Trophoblast cell (in vitro differentiated cells and primary cell): ENCODE data around the gene CCDC28B.

Experiments
- DNase-seq, 2 donors: peaks; one replicate each; pipeline ENCODE4 v3.0.0-alpha.2; 2016
- H2AFZ ChIP-seq: 2 replicates; pipeline ENCODE4 v1.6.1; 2013; ENCODE audit warnings: low read length, moderate library complexity, mild to moderate bottlenecking; ENCODE audit not compliant: insufficient read depth, poor library complexity
- H2AK5ac ChIP-seq: 2 replicates; pipeline ENCODE4 v1.6.1; 2013; ENCODE audit warnings: mild to moderate bottlenecking, low read length
- H2BK120ac ChIP-seq: 2 replicates; pipeline ENCODE4 v1.6.1; 2013; ENCODE audit warnings: low read length, mild to moderate bottlenecking, moderate library complexity; ENCODE audit not compliant: insufficient read depth, poor library complexity
- H2BK12ac ChIP-seq: 2 replicates; pipeline ENCODE4 v1.6.1; 2013; ENCODE audit warnings: mild to moderate bottlenecking, low read length, moderate library complexity
- H2BK5ac ChIP-seq: 2 replicates; pipeline ENCODE4 v1.6.1; 2013; ENCODE audit warnings: low read length, low read depth, moderate library complexity, mild to moderate bottlenecking; ENCODE audit not compliant: poor library complexity
- H3K14ac ChIP-seq: 2 replicates; pipeline ENCODE4 v1.6.1; 2013; ENCODE audit warnings: mild to moderate bottlenecking, low read length
- H3K18ac ChIP-seq: 2 replicates; pipeline ENCODE4 v1.6.1; 2013; ENCODE audit warnings: mild to moderate bottlenecking, low read length
- H3K23ac ChIP-seq: 2 replicates; pipeline ENCODE4 v1.6.1; 2013; ENCODE audit warnings: low read length
- H3K27ac ChIP-seq: 2 replicates; pipeline ENCODE4 v1.5.1; 2013; ENCODE audit warnings: low read depth, mild to moderate bottlenecking, inconsistent platforms, low read length, moderate library complexity
- H3K27me3 ChIP-seq: 2 replicates; pipeline ENCODE4 v1.6.1; 2013; ENCODE audit warnings: inconsistent platforms, mild to moderate bottlenecking, low read length, moderate library complexity; ENCODE audit not compliant: insufficient read depth
- H3K36me3 ChIP-seq, 2 experiments: 1 replicate in 1 of 2; 2 replicates in 1 of 2; pipeline ENCODE4 v1.6.1; 2013; ENCODE audit warnings: low read length in 2 of 2, mild to moderate bottlenecking in 2 of 2, moderate library complexity in 1 of 2; ENCODE audit not compliant: insufficient read depth in 2 of 2, control insufficient read depth in 1 of 2
- H3K4ac ChIP-seq: 2 replicates; pipeline ENCODE4 v1.6.1; 2013; ENCODE audit warnings: low read depth, mild to moderate bottlenecking, low read length, moderate library complexity
- H3K4me1 ChIP-seq, 2 experiments: 1 replicate in 1 of 2; 2 replicates in 1 of 2; pipeline ENCODE4 v1.6.1; 2013; ENCODE audit warnings: low read length in 2 of 2, mild to moderate bottlenecking in 2 of 2, moderate library complexity in 1 of 2; ENCODE audit not compliant: insufficient read depth in 2 of 2, control insufficient read depth in 1 of 2
- H3K4me2 ChIP-seq: 2 replicates; pipeline ENCODE4 v1.6.1; 2013; ENCODE audit warnings: inconsistent platforms, mild to moderate bottlenecking, low read length, moderate library complexity
- H3K4me3 ChIP-seq: 2 replicates; pipeline ENCODE4 v1.5.1; 2013; ENCODE audit warnings: mild to moderate bottlenecking, low read depth, low read length, inconsistent platforms
- H3K79me1 ChIP-seq: one replicate; pipeline ENCODE4 v1.6.1; 2013; ENCODE audit warnings: low read length
- H3K79me2 ChIP-seq: 2 replicates; pipeline ENCODE4 v1.6.1; 2013; ENCODE audit warnings: low read length, mild to moderate bottlenecking; ENCODE audit not compliant: control insufficient read depth, insufficient read depth, poor library complexity
- H3K9ac ChIP-seq: 2 replicates; pipeline ENCODE4 v1.6.1; 2013; ENCODE audit warnings: mild to moderate bottlenecking, low read length
- H3K9me3 ChIP-seq: 2 replicates; pipeline ENCODE4 v1.6.1; 2013; ENCODE audit warnings: low read depth, mild to moderate bottlenecking, control low read depth, inconsistent platforms, low read length; ENCODE audit not compliant: insufficient read depth
- H4K12ac ChIP-seq: 2 replicates; pipeline ENCODE4 v1.6.1; 2013; ENCODE audit warnings: low read depth, mild to moderate bottlenecking, low read length, moderate library complexity
- H4K8ac ChIP-seq: 2 replicates; pipeline ENCODE4 v1.6.1; 2013; ENCODE audit warnings: low read depth, mild to moderate bottlenecking, low read length, moderate library complexity
- H4K91ac ChIP-seq: one replicate; pipeline ENCODE4 v1.6.1; 2013; ENCODE audit warnings: low read depth, mild to moderate bottlenecking, low read length, moderate library complexity
- WGBS: extraction: QIAGEN DNeasy Blood & Tissue Kit; methylation state at CpG from one replicate; pipeline ENCODE4 v1.1.7; 2013; ENCODE audit warnings: missing lambda C conversion rate; ENCODE audit not compliant: insufficient read length, insufficient coverage; ENCODE audit errors: extremely low coverage; 5-methylcytosine and 5-hydroxymethylcytosine counted together

CCDC28B gene

GRCh38 chr1:32201011-32201855 lies 838 bp downstream of the CCDC28B start:
- Histone ChIP-seq H3K36me3 (peaks cover 11 to 18% of the 10 kb centered on the region in 2 experiments), H2AFZ (no peak overlapping the region), H3K79me2 (peaks cover 4% of the 10 kb centered on the region), H2BK120ac (no peak overlapping the region), H3K4me3 (peak overlapping the region; percentile 67), H2AK5ac (no peak overlapping the region), H2BK5ac (no peak overlapping the region), H3K18ac (no peak overlapping the region), H3K23ac (no peak overlapping the region), H3K14ac (no peak overlapping the region), H3K79me1 (peaks cover 17% of the 10 kb centered on the region), H2BK12ac (no peak overlapping the region), H3K27ac (no peak overlapping the region), H3K4me1 (peaks cover 15% of the 10 kb centered on the region in 2 experiments), H3K4me2 (peak overlapping the region; percentile 94), H3K9me3 (no peaks in the 10 kb centered on the region), H4K12ac (no peak overlapping the region), H3K4ac (no peak overlapping the region), H3K27me3 (no peaks in the 10 kb centered on the region), H4K91ac (no peak overlapping the region), H3K9ac (peak overlapping the region; percentile 7), H4K8ac (peak overlapping the region; percentile 33)
- DNase-seq: peak in 1 of 2 donors; percentile 34
- WGBS: no CpG with 5 or more reads among the region's 26 CpGs

GRCh38 chr1:32204943-32205361 lies 4.6 kb downstream of the CCDC28B start:
- Histone ChIP-seq H3K4ac (no peak overlapping the region), H4K91ac (peak overlapping the region; percentile 21), H3K79me1 (peaks cover 17% of the 10 kb centered on the region), H2AK5ac (no peak overlapping the region), H2BK12ac (peak overlapping the region; percentile 16), H3K9me3 (no peaks in the 10 kb centered on the region), H3K79me2 (peaks cover 4% of the 10 kb centered on the region), H3K4me2 (peak overlapping the region; percentile 84), H2AFZ (peak overlapping the region; percentile 80), H4K12ac (peak overlapping the region; percentile 58), H2BK120ac (no peak overlapping the region), H2BK5ac (no peak overlapping the region), H3K4me3 (peak overlapping the region; percentile 73), H4K8ac (peak overlapping the region; percentile 66), H3K36me3 (peaks cover 0 to 8% of the 10 kb centered on the region in 2 experiments), H3K4me1 (peaks cover 16 to 19% of the 10 kb centered on the region in 2 experiments), H3K14ac (peak overlapping the region; percentile 30), H3K23ac (no peak overlapping the region), H3K18ac (peak overlapping the region; percentile 7), H3K27me3 (no peaks in the 10 kb centered on the region), H3K27ac (no peak overlapping the region), H3K9ac (peak overlapping the region; percentile 18)
- no CpG with 5 or more reads among the region's 26 CpGs for WGBS
- DNase-seq: peak in 1 of 2 donors; percentile 33

- H3K4ac ChIP-seq: peak within 1 kb of the TSS; percentile 51
- peak within 1 kb of the TSS; percentile 84 for H3K9ac ChIP-seq
- peak within 1 kb of the TSS; percentile 77 for H3K14ac ChIP-seq
- H4K12ac ChIP-seq: peak within 1 kb of the TSS; percentile 58
- H2AK5ac ChIP-seq: peak within 1 kb of the TSS; percentile 10
- no CpG with 5 or more reads among the region's 77 CpGs for WGBS
- H2AFZ ChIP-seq: peak within 1 kb of the TSS; percentile 80
- peak within 1 kb of the TSS; percentile 73 for H3K4me3 ChIP-seq
- H2BK5ac ChIP-seq: no peak within 1 kb of the TSS
- H3K27me3 ChIP-seq: no peaks in the 10 kb centered on the region
- peaks cover 4% of the 10 kb centered on the region for H3K79me2 ChIP-seq
- peak; percentile 90 to 96 for DNase-seq
- no peaks in the 10 kb centered on the region for H3K9me3 ChIP-seq
- H2BK120ac ChIP-seq: peak within 1 kb of the TSS; percentile 6
- no peak within 1 kb of the TSS for H3K23ac ChIP-seq
- H3K4me2 ChIP-seq: peak within 1 kb of the TSS; percentile 84
- peak within 1 kb of the TSS; percentile 16 for H2BK12ac ChIP-seq
- peaks cover 15% of the 10 kb centered on the region for H3K79me1 ChIP-seq
- H3K18ac ChIP-seq: peak within 1 kb of the TSS; percentile 9
- peaks cover 0 to 8% of the 10 kb centered on the region in 2 experiments for H3K36me3 ChIP-seq
- peak within 1 kb of the TSS; percentile 85 for H4K8ac ChIP-seq
- no peak within 1 kb of the TSS for H3K27ac ChIP-seq
- H4K91ac ChIP-seq: peak within 1 kb of the TSS; percentile 76
- peaks cover 16 to 19% of the 10 kb centered on the region in 2 experiments for H3K4me1 ChIP-seq
Observed at GRCh38 chr1:32205401-32206370, 5.3 kb downstream of the CCDC28B start, which contains the start of gene IQCC. TSS of gene IQCC (plus strand) at chr1:32205671. CDS start at chr1:32205682, 11 bp downstream.

- no peaks in the 10 kb centered on the region for H3K9me3 ChIP-seq
- H3K79me1 ChIP-seq: peaks cover 8% of the 10 kb centered on the region
- no peak overlapping the region for H3K14ac ChIP-seq
- no peak overlapping the region for H2AK5ac ChIP-seq
- H2BK120ac ChIP-seq: no peak overlapping the region
- no peaks in the 10 kb centered on the region for H3K27me3 ChIP-seq
- H3K36me3 ChIP-seq: peaks cover 3 to 8% of the 10 kb centered on the region in 2 experiments
- H3K79me2 ChIP-seq: peaks cover 4% of the 10 kb centered on the region
- no peak overlapping the region for H4K91ac ChIP-seq
- no peak overlapping the region for H2AFZ ChIP-seq
- no peak overlapping the region for H3K9ac ChIP-seq
- H3K4me3 ChIP-seq: no peak overlapping the region
- H2BK12ac ChIP-seq: no peak overlapping the region
- no peak for DNase-seq
- peaks cover 10 to 13% of the 10 kb centered on the region in 2 experiments for H3K4me1 ChIP-seq
- no peak overlapping the region for H3K27ac ChIP-seq
- H3K4me2 ChIP-seq: no peak overlapping the region
- no peak overlapping the region for H2BK5ac ChIP-seq
- H3K4ac ChIP-seq: no peak overlapping the region
- no CpG with 5 or more reads among the region's 6 CpGs for WGBS
- H3K23ac ChIP-seq: no peak overlapping the region
- H3K18ac ChIP-seq: no peak overlapping the region
- no peak overlapping the region for H4K8ac ChIP-seq
- H4K12ac ChIP-seq: no peak overlapping the region
Observed at GRCh38 chr1:32208469-32208868, 8.1 kb downstream of the CCDC28B start.
